Activated B cell treated with CpG ODN at 0.5 μM for 24 hours (primary cell): Measurements from ENCODE around the gene SUGP2. TPM values are rescaled to one million over a fixed set of nuclear protein-coding genes. Genes with fewer than 3 reads are reported as not detected.

Experiments used
- ATAC-seq: fragments of 200-7000 bp; cut with Tn5 transposase; one replicate; pipeline ENCODE4 v1.10.0; 2021; ENCODE audit warnings: low read depth, mild to moderate bottlenecking, moderate library complexity
- CTCF ChIA-PET: fragments of 350-600 bp; sonication (Branson Sonifier 250); formaldehyde crosslinking; loops from one replicate; lab custom pipeline; 2021; ENCODE audit warnings: antibody characterized with exemption; lab: Charles Lee
- POLR2A ChIA-PET: fragments of 350-600 bp; sonication (Branson Sonifier 250); formaldehyde crosslinking; loops from one replicate; lab custom pipeline; 2021; ENCODE audit warnings: antibody characterized with exemption; lab: Charles Lee
- DNase-seq: peaks from one replicate; pipeline ENCODE4 v3.0.0; 2022
- H3K27ac Mint-ChIP-seq: one replicate; pipeline ENCODE4 v1.8.0; 2020; ENCODE audit warnings: mixed read lengths
- H3K27me3 Mint-ChIP-seq: one replicate; pipeline ENCODE4 v1.8.0; 2021; ENCODE audit warnings: mixed read lengths
- H3K36me3 Mint-ChIP-seq: one replicate; pipeline ENCODE4 v1.8.0; 2021; ENCODE audit warnings: low read depth, mixed read lengths
- H3K4me1 Mint-ChIP-seq: one replicate; pipeline ENCODE4 v1.8.0; 2021; ENCODE audit warnings: mixed read lengths
- H3K4me3 Mint-ChIP-seq: one replicate; pipeline ENCODE4 v1.8.0; 2020; ENCODE audit warnings: mild to moderate bottlenecking, mixed read lengths
- H3K9me3 Mint-ChIP-seq: one replicate; pipeline ENCODE4 v1.8.0; 2020; ENCODE audit warnings: mixed read lengths
- intact Hi-C: fragments of 100-400 bp; cut with micrococcal nuclease; formaldehyde crosslinking; loops from one replicate; pipeline ENCODE4 v1.15.1; 2024
- total RNA-seq: library from RNA; stranded (reverse); gene quantifications from 2 replicates; pipeline ENCODE4 v1.2.3, GENCODE V29; 2022
- TF ChIP-seq, protein P1 (sequence below): fragments of 200-600 bp; IDR thresholded peaks from one replicate; pipeline ENCODE4 v1.8.0; 2022; ENCODE audit warnings: antibody characterized with exemption, mild to moderate bottlenecking

SUGP2 gene
- total RNA-seq, 1 donor from 2014 or later, result 122 TPM

DNA sequence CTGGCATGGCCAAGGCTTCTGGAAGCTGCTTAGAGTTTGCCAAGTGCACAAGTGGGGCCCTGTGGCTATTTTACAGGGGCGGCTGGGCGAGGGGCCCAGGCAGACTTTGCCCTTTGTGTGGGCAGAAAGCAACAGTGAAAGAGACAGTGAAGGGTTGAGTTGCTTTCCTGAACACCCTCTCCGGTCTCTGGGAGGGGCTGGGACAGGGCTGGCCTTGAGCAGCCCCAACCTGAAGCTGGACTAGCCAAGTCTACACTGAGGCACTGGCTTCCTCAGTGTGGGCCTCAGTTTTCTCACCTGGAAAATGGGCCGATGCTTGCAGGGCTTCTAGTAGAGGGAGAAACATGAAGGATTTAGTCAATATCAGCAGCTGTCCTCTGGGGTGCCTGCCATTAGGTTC lies 89.9 kb downstream of the SUGP2 start:
- no peak for ATAC-seq
- intact Hi-C loops, result no loop called here
- ChIA-PET POLR2A (no interaction called here), CTCF (no interaction called here)
- Mint-ChIP-seq H3K4me1 (peaks cover 33% of the 10 kb centered on the region), H3K27ac (no peak overlapping the region), H3K9me3 (no peaks in the 10 kb centered on the region), H3K27me3 (peaks cover 9% of the 10 kb centered on the region), H3K36me3 (no peaks in the 10 kb centered on the region), H3K4me3 (no peak overlapping the region)
- TF ChIP-seq, protein P1, sequence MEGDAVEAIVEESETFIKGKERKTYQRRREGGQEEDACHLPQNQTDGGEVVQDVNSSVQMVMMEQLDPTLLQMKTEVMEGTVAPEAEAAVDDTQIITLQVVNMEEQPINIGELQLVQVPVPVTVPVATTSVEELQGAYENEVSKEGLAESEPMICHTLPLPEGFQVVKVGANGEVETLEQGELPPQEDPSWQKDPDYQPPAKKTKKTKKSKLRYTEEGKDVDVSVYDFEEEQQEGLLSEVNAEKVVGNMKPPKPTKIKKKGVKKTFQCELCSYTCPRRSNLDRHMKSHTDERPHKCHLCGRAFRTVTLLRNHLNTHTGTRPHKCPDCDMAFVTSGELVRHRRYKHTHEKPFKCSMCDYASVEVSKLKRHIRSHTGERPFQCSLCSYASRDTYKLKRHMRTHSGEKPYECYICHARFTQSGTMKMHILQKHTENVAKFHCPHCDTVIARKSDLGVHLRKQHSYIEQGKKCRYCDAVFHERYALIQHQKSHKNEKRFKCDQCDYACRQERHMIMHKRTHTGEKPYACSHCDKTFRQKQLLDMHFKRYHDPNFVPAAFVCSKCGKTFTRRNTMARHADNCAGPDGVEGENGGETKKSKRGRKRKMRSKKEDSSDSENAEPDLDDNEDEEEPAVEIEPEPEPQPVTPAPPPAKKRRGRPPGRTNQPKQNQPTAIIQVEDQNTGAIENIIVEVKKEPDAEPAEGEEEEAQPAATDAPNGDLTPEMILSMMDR, result no peak
- DNase-seq, result no peak

GRCh38 chr19:18942692-18943091 lies 90.6 kb downstream of the SUGP2 start:
- Mint-ChIP-seq H3K36me3 (no peaks in the 10 kb centered on the region), H3K27me3 (peaks cover 9% of the 10 kb centered on the region), H3K9me3 (no peaks in the 10 kb centered on the region), H3K27ac (no peak overlapping the region), H3K4me1 (peaks cover 28% of the 10 kb centered on the region), H3K4me3 (no peak overlapping the region)
- no peak for DNase-seq
- no peak for ATAC-seq
- POLR2A ChIA-PET, result no interaction called here
- intact Hi-C loops, result no loop called here
- TF ChIP-seq, protein P1, result no peak
- CTCF ChIA-PET, result no interaction called here

- Mint-ChIP-seq H3K27ac (no peak overlapping the region), H3K4me1 (peaks cover 23% of the 10 kb centered on the region), H3K4me3 (peak overlapping the region; percentile 41), H3K36me3 (no peaks in the 10 kb centered on the region), H3K27me3 (peaks cover 9% of the 10 kb centered on the region), H3K9me3 (no peaks in the 10 kb centered on the region)
- TF ChIP-seq, protein P1, result no peak
- intact Hi-C loops, result loop anchor here (1.0 kb wide), 1 partner anchor 490 kb away; no protein-coding TSS in a partner anchor
- DNase-seq, result no peak
- POLR2A ChIA-PET, result no interaction called here
- CTCF ChIA-PET, result interaction anchor here (1.4 kb wide), 1 partner anchor 22 kb away, joined by 3 read pairs; the partner anchor contains the start of gene DDX49
- no peak for ATAC-seq
These were observed 91.5 kb downstream of the SUGP2 start for GRCh38 chr19:18941628-18942354.

Other genes with a start within 250 kb of the SUGP2 start
- gene COMP, start 242.2 kb downstream of the SUGP2 start, total RNA-seq, result 0.10 and 0.16 TPM in 2 replicates
- 93.2 and 107 TPM in 2 replicates for gene UPF1, start 201.6 kb downstream of the SUGP2 start, total RNA-seq
- gene CERS1, start 137.4 kb downstream of the SUGP2 start, total RNA-seq, result not detected in 2 replicates
- gene COPE, start 114.1 kb downstream of the SUGP2 start, total RNA-seq, result 182 and 253 TPM in 2 replicates
- 49.0 and 53.6 TPM in 2 replicates for gene DDX49, start 113.8 kb downstream of the SUGP2 start, total RNA-seq
- gene HOMER3, start 92.3 kb downstream of the SUGP2 start, total RNA-seq, result 1.9 and 2.3 TPM in 2 replicates
- 33.3 and 37.9 TPM in 2 replicates for gene ARMC6, start 86 bp upstream of the SUGP2 start, total RNA-seq
- 14.2 and 17.5 TPM in 2 replicates for gene SLC25A42, start 30.5 kb upstream of the SUGP2 start, total RNA-seq
- 20.8 and 22.6 TPM in 2 replicates for gene TMEM161A, start 105.0 kb upstream of the SUGP2 start, total RNA-seq
- 11.7 and 15.5 TPM in 2 replicates for gene MEF2B, start 136.7 kb upstream of the SUGP2 start, total RNA-seq
- 51.8 and 52.3 TPM in 2 replicates for gene BORCS8, start 158.6 kb upstream of the SUGP2 start, total RNA-seq
- 95.4 and 96.9 TPM in 2 replicates for gene RFXANK, start 158.7 kb upstream of the SUGP2 start, total RNA-seq
- 37.1 and 39.2 TPM in 2 replicates for gene NR2C2AP, start 169.9 kb upstream of the SUGP2 start, total RNA-seq
- gene NCAN, start 178.4 kb upstream of the SUGP2 start, total RNA-seq, result not detected in 2 replicates
- gene TM6SF2, start 239.8 kb upstream of the SUGP2 start, total RNA-seq, result not detected in 2 replicates